Type B pancreatic cell (in vitro differentiated cells): ENCODE measurements around the gene PRPF6. TPM values are rescaled to one million over a fixed set of nuclear protein-coding genes. Genes with fewer than 3 reads are reported as not detected.

ENCODE experiments used
- DNase-seq: peaks from one replicate; pipeline ENCODE4 v3.0.0; 2021; ENCODE audit warnings: mixed read lengths; ENCODE audit not compliant: unreplicated experiment; ENCODE audit errors: extremely low spot score
- H3K27ac Mint-ChIP-seq: 2 replicates; pipeline ENCODE4 v1.8.0; 2021; ENCODE audit warnings: mild to moderate bottlenecking, mixed read lengths
- H3K27me3 Mint-ChIP-seq: 2 replicates; pipeline ENCODE4 v1.8.0; 2021; ENCODE audit warnings: mixed read lengths
- H3K36me3 Mint-ChIP-seq: 2 replicates; pipeline ENCODE4 v1.8.0; 2021; ENCODE audit warnings: mixed read lengths
- H3K4me1 Mint-ChIP-seq: one replicate; pipeline ENCODE4 v1.8.0; 2021; ENCODE audit warnings: mixed read lengths; ENCODE audit not compliant: unreplicated experiment
- H3K4me3 Mint-ChIP-seq: 2 replicates; pipeline ENCODE4 v1.8.0; 2021; ENCODE audit warnings: mild to moderate bottlenecking, mixed read lengths
- H3K9me3 Mint-ChIP-seq: 2 replicates; pipeline ENCODE4 v1.8.0; 2021; ENCODE audit warnings: mixed read lengths
- CTCF ChIP-seq: fragments of 200-600 bp; sonication (generic); conservative IDR thresholded peaks from 2 replicates; pipeline ENCODE4 v1.5.0; 2021; ENCODE audit warnings: antibody characterized with exemption, mild to moderate bottlenecking
- total RNA-seq: library from RNA; stranded (reverse); gene quantifications from 2 replicates; pipeline ENCODE4 v1.2.1, GENCODE V29; 2021; ENCODE audit warnings: low replicate concordance

The PRPF6 gene
- total RNA-seq, 1 donor from 2014 or later, result 67.9 TPM

GRCh38 chr20:64051033-64051452 is 70.1 kb downstream of the PRPF6 start:
- Mint-ChIP-seq H3K4me1 (peaks cover 13% of the 10 kb centered on the region), H3K27me3 (peaks cover 49% of the 10 kb centered on the region), H3K4me3 (no peak overlapping the region), H3K9me3 (no peaks in the 10 kb centered on the region), H3K36me3 (no peaks in the 10 kb centered on the region), H3K27ac (no peak overlapping the region)
- no peak for TF ChIP-seq CTCF
- DNase-seq, result no peak

GRCh38 chr20:64051561-64052325 is 70.8 kb downstream of the PRPF6 start:
- Mint-ChIP-seq H3K36me3 (no peaks in the 10 kb centered on the region), H3K4me1 (peaks cover 13% of the 10 kb centered on the region), H3K27ac (no peak overlapping the region), H3K9me3 (no peaks in the 10 kb centered on the region), H3K4me3 (no peak overlapping the region), H3K27me3 (peaks cover 42% of the 10 kb centered on the region)
- DNase-seq, result no peak
- no peak for TF ChIP-seq CTCF

- Mint-ChIP-seq H3K27me3 (peaks cover 36% of the 10 kb centered on the region), H3K4me1 (peaks cover 13% of the 10 kb centered on the region), H3K36me3 (no peaks in the 10 kb centered on the region), H3K4me3 (no peak overlapping the region), H3K9me3 (no peaks in the 10 kb centered on the region), H3K27ac (no peak overlapping the region)
- DNase-seq, result no peak
- TF ChIP-seq CTCF, result no peak
These were observed 71.4 kb downstream of the PRPF6 start for GRCh38 chr20:64052326-64052722.

GRCh38 chr20:64052987-64053840 is 72.3 kb downstream of the PRPF6 start:
- Mint-ChIP-seq H3K4me3 (no peak overlapping the region), H3K4me1 (peaks cover 13% of the 10 kb centered on the region), H3K27me3 (peaks cover 28% of the 10 kb centered on the region), H3K36me3 (no peaks in the 10 kb centered on the region), H3K27ac (peak overlapping the region; percentile 39), H3K9me3 (no peaks in the 10 kb centered on the region)
- no peak for TF ChIP-seq CTCF
- no peak for DNase-seq

- H3K4me1 Mint-ChIP-seq, result peaks cover 13% of the 10 kb centered on the region
- peak; percentile 48 for TF ChIP-seq CTCF
- H3K27me3 Mint-ChIP-seq, result peaks cover 26% of the 10 kb centered on the region
- no peak overlapping the region for H3K27ac Mint-ChIP-seq
- H3K9me3 Mint-ChIP-seq, result no peaks in the 10 kb centered on the region
- H3K4me3 Mint-ChIP-seq, result no peak overlapping the region
- no peak for DNase-seq
- no peaks in the 10 kb centered on the region for H3K36me3 Mint-ChIP-seq
These were observed 73.1 kb downstream of the PRPF6 start for GRCh38 chr20:64053841-64054661.
